H1 (cell line): ENCODE results near the gene MDK. TPM values are rescaled to one million over a fixed set of nuclear protein-coding genes. Genes with fewer than 3 reads are reported as not detected.

Experiments
- CTCF ChIA-PET: fragments of 300-600 bp; sonication (Branson Sonifier 250); formaldehyde crosslinking; loops from one replicate; lab custom pipeline; 2021; ENCODE audit not compliant: partially characterized antibody; lab: Charles Lee
- POLR2A ChIA-PET: fragments of 300-600 bp; sonication (Branson Sonifier 250); formaldehyde crosslinking; loops from one replicate; lab custom pipeline; 2021; ENCODE audit warnings: inconsistent platforms; ENCODE audit not compliant: partially characterized antibody; lab: Charles Lee
- DNase-seq, 2 experiments: peaks; one replicate each; pipeline versions ENCODE4 v3.0.0 to v3.0.0-alpha.2; 2010 to 2022; ENCODE audit warnings: low spot score in 2 of 2, low read depth in 1 of 2, mixed read lengths in 1 of 2
- FAIRE-seq: peaks from 2 replicates; lab custom pipeline; 2011; peaks lifted over from hg19 to GRCh38; lab: Jason Lieb, UNC
- H2AFZ ChIP-seq: 2 replicates; pipeline ENCODE4 v1.8.1; 2012; ENCODE audit warnings: low read length, inconsistent platforms
- H2AK5ac ChIP-seq: 2 replicates; pipeline ENCODE4 v1.6.1; 2013; ENCODE audit warnings: low read depth, low read length
- H2BK120ac ChIP-seq: replicated peaks from 2 replicates; pipeline ENCODE3; 2013; ENCODE audit warnings: low read depth, low read length, inconsistent platforms
- H2BK12ac ChIP-seq: 2 replicates; pipeline ENCODE4 v1.6.1; 2013; ENCODE audit warnings: low read depth, low read length
- H2BK15ac ChIP-seq: 2 replicates; pipeline ENCODE4 v1.6.1; 2013; ENCODE audit warnings: low read length
- H2BK20ac ChIP-seq: 2 replicates; pipeline ENCODE4 v1.6.1; 2013; ENCODE audit warnings: low read length
- H2BK5ac ChIP-seq: 2 replicates; pipeline ENCODE4 v1.6.1; 2013; ENCODE audit warnings: low read depth, low read length
- H3K14ac ChIP-seq: 2 replicates; pipeline ENCODE4 v1.6.1; 2013; ENCODE audit warnings: inconsistent platforms; ENCODE audit not compliant: insufficient read length
- H3K18ac ChIP-seq: 2 replicates; pipeline ENCODE4 v1.6.1; 2013; ENCODE audit warnings: low read length; ENCODE audit errors: extremely low read depth
- H3K23ac ChIP-seq: 2 replicates; pipeline ENCODE4 v1.6.1; 2013; ENCODE audit warnings: inconsistent platforms; ENCODE audit not compliant: insufficient read length
- H3K23me2 ChIP-seq: 2 replicates; pipeline ENCODE4 v1.6.1; 2013; ENCODE audit warnings: low read depth, low read length
- H3K27ac ChIP-seq: 2 replicates; pipeline ENCODE4 v1.6.1; 2011; ENCODE audit warnings: low read depth, low read length, inconsistent platforms
- H3K27me3 ChIP-seq, 4 experiments: replicated peaks in 1 of 4; 1 replicate in 1 of 4; 2 replicates in 3 of 4; pipeline versions ENCODE4 v1.6.1 to v1.8.1; 2011 to 2013; ENCODE audit warnings: low read length in 3 of 4, mild to moderate bottlenecking in 3 of 4, inconsistent platforms in 2 of 4, mixed read lengths in 2 of 4, moderate library complexity in 1 of 4; ENCODE audit not compliant: control insufficient read depth in 3 of 4, insufficient read depth in 3 of 4; ENCODE audit errors: extremely low read depth in 1 of 4
- H3K36me3 ChIP-seq, 4 experiments: 2 replicates each; pipeline versions ENCODE4 v1.6.1 to v1.8.1; 2011 to 2013; ENCODE audit warnings: mild to moderate bottlenecking in 4 of 4, low read length in 3 of 4, moderate library complexity in 2 of 4, control low read depth in 1 of 4, inconsistent platforms in 1 of 4; ENCODE audit not compliant: insufficient read depth in 4 of 4, control insufficient read depth in 2 of 4
- H3K4ac ChIP-seq: replicated peaks from 2 replicates; pipeline ENCODE3; 2013; ENCODE audit warnings: low read length, low read depth, mixed read lengths, inconsistent platforms; ENCODE audit not compliant: insufficient read length
- H3K4me1 ChIP-seq, 4 experiments: replicated peaks in 1 of 4; 1 replicate in 1 of 4; 2 replicates in 3 of 4; pipeline versions ENCODE4 v1.6.1 to v1.8.1; 2011 to 2013; ENCODE audit warnings: low read length in 3 of 4, inconsistent platforms in 2 of 4, mixed read lengths in 1 of 4; ENCODE audit not compliant: insufficient read depth in 4 of 4, control insufficient read depth in 3 of 4
- H3K4me2 ChIP-seq, 2 experiments: 2 replicates each; pipeline versions ENCODE4 v1.6.1 to v1.8.1; 2011 to 2013; ENCODE audit warnings: low read depth in 2 of 2, low read length in 2 of 2, control low read depth in 1 of 2, inconsistent platforms in 1 of 2, mild to moderate bottlenecking in 1 of 2; ENCODE audit not compliant: insufficient read depth in 1 of 2
- H3K4me3 ChIP-seq, 4 experiments: fragments of 200-600, 300-600 bp in 1 of 4; sonication (generic), shearing (Covaris generic), sonication (Bioruptor Twin) in 1 of 4; 2 replicates each; pipeline versions ENCODE4 v1.5.1 to v1.8.1; 2011 to 2016; ENCODE audit warnings: low read length in 4 of 4, low read depth in 3 of 4, control low read depth in 2 of 4, inconsistent platforms in 2 of 4, mild to moderate bottlenecking in 2 of 4, mixed read lengths in 1 of 4, moderate library complexity in 1 of 4; ENCODE audit not compliant: insufficient read depth in 2 of 4; ENCODE audit errors: extremely low read depth in 1 of 4
- H3K56ac ChIP-seq: replicated peaks from 2 replicates; pipeline ENCODE3; 2013; ENCODE audit warnings: low read depth, mild to moderate bottlenecking, mixed read lengths, low read length, inconsistent platforms; ENCODE audit not compliant: insufficient read length
- H3K79me1 ChIP-seq: 2 replicates; pipeline ENCODE4 v1.6.1; 2013; ENCODE audit warnings: low read depth, low read length, control low read depth
- H3K79me2 ChIP-seq, 2 experiments: 2 replicates each; pipeline versions ENCODE4 v1.6.1 to v1.8.1; 2012 to 2013; ENCODE audit warnings: low read length in 2 of 2, mild to moderate bottlenecking in 2 of 2, inconsistent platforms in 1 of 2; ENCODE audit not compliant: insufficient read depth in 2 of 2, control insufficient read depth in 1 of 2
- H3K9ac ChIP-seq, 4 experiments: replicated peaks in 1 of 4; 1 replicate in 1 of 4; 2 replicates in 3 of 4; pipeline versions ENCODE4 v1.6.1 to v1.8.1; 2011 to 2013; ENCODE audit warnings: low read depth in 3 of 4, low read length in 3 of 4, control low read depth in 2 of 4, mild to moderate bottlenecking in 2 of 4, moderate library complexity in 2 of 4, inconsistent platforms in 1 of 4; ENCODE audit errors: extremely low read depth in 1 of 4
- H3K9me3 ChIP-seq, 2 experiments: 2 replicates each; pipeline versions ENCODE4 v1.6.1 to v1.8.1; 2012 to 2013; ENCODE audit warnings: mild to moderate bottlenecking in 2 of 2, moderate library complexity in 2 of 2, control low read depth in 1 of 2, inconsistent platforms in 1 of 2, low read depth in 1 of 2, low read length in 1 of 2, mixed read lengths in 1 of 2; ENCODE audit not compliant: insufficient read depth in 2 of 2
- H4K20me1 ChIP-seq, 2 experiments: replicated peaks in 1 of 2; 2 replicates each; pipeline versions ENCODE3 to v1.8.1; 2011 to 2013; ENCODE audit warnings: inconsistent platforms in 2 of 2, low read length in 2 of 2, mild to moderate bottlenecking in 1 of 2; ENCODE audit not compliant: insufficient read depth in 2 of 2, control insufficient read depth in 1 of 2
- H4K5ac ChIP-seq: 2 replicates; pipeline ENCODE4 v1.6.1; 2013; ENCODE audit warnings: low read length, low read depth, mixed read lengths, inconsistent platforms; ENCODE audit not compliant: insufficient read length
- H4K8ac ChIP-seq: 2 replicates; pipeline ENCODE4 v1.8.0; 2013; ENCODE audit warnings: mild to moderate bottlenecking, moderate library complexity, low read length, inconsistent platforms; ENCODE audit not compliant: insufficient read depth; ENCODE audit errors: extremely low read depth
- H4K91ac ChIP-seq: replicated peaks from 2 replicates; pipeline ENCODE3; 2013; ENCODE audit warnings: low read length, mixed read lengths, inconsistent platforms; ENCODE audit not compliant: insufficient read length
- BCL11A ChIP-seq, 2 experiments: IDR thresholded peaks; one replicate each; pipeline ENCODE4 v1.6.1; 2011; ENCODE audit warnings: low read depth in 2 of 2, low read length in 2 of 2, mild to moderate bottlenecking in 2 of 2
- CEBPB ChIP-seq: IDR thresholded peaks from 2 replicates; pipeline ENCODE4 v1.6.1; 2012; ENCODE audit warnings: low read depth, low read length
- JUN ChIP-seq: IDR thresholded peaks from 2 replicates; pipeline ENCODE4 v1.6.1; 2011; ENCODE audit warnings: low read depth, mild to moderate bottlenecking, improper control_type of control experiment, low read length
- TCF12 ChIP-seq: IDR thresholded peaks from 2 replicates; pipeline ENCODE4 v1.6.1; 2011; ENCODE audit warnings: low read depth, mild to moderate bottlenecking, low read length
- WGBS, 2 experiments: shearing (Covaris generic) in 1 of 2; methylation state at CpG; one replicate each; pipeline versions ENCODE4 v1.1.6 to v1.1.7; 2013 to 2015; ENCODE audit warnings: low lambda C conversion rate in 2 of 2, mixed read lengths in 2 of 2, inconsistent platforms in 1 of 2, low coverage in 1 of 2, missing lambda C conversion rate in 1 of 2; ENCODE audit not compliant: insufficient replicate concordance in 2 of 2, insufficient coverage in 1 of 2, insufficient read length in 1 of 2; ENCODE audit errors: extremely low coverage in 1 of 2, missing lambda C conversion rate in 1 of 2; 5-methylcytosine and 5-hydroxymethylcytosine counted together
- polyA plus RNA-seq, 7 experiments: library from polyadenylated mRNA; depleted of rRNA in 3 of 7; stranded (reverse) in 5 of 7; unstranded in 2 of 7; fragments of >200 nt in 5 of 7; fragments of 200-250 nt in 2 of 7; gene quantifications; 1 replicate in 5 of 7; 2 replicates in 1 of 7; 4 replicates in 1 of 7; pipeline versions ENCODE4 v1.2.1 to v1.2.3, GENCODE V29; 2011 to 2013; ENCODE audit warnings: missing spikeins in 2 of 7, mixed read lengths in 2 of 7
- total RNA-seq: library from RNA; stranded (reverse); fragmentation: NEBNext Ultra II Directional; extraction: Animal tissue kit (Norgen Biotek cat#: 25700); gene quantifications from 2 replicates; pipeline ENCODE4 v1.2.1, GENCODE V29; 2021
- TF ChIP-seq, protein P1 (sequence below), 3 experiments: IDR thresholded peaks; 1 replicate in 2 of 3; 2 replicates in 1 of 3; pipeline versions ENCODE4 v1.5.1 to v1.6.1; 2011; ENCODE audit warnings: low read length in 3 of 3, mild to moderate bottlenecking in 3 of 3, inconsistent platforms in 2 of 3, low read depth in 1 of 3, moderate library complexity in 1 of 3; ENCODE audit not compliant: insufficient read depth in 1 of 3; ENCODE audit errors: control extremely low read depth in 1 of 3

Gene MDK
- total and polyA plus RNA-seq, 2 of the 8 experiments (the other 6 are each of a cell fraction or from before 2014, with no cell fraction given), result 309 to 606 TPM

DNA sequence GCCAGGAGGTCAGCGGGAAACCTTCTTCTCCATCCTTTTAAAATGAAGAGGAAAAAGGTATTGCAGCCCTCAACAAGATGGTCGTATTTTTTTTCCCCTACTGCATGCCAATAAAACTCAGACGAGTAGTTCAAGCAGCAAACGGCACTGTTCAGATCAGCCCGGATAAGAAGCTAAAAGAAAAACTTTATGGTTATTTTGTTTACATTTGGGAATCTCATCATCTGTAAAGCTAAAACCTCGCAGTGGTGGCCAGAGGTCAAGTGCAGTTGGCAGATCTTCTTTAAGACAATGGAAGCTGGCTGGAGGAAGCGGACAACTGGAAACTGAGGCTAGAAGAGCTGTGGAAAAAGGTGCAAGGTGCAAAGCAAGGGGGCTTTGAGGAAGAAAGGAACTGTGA is 41.1 kb downstream of the MDK start:
- H2BK12ac ChIP-seq, result no peak overlapping the region
- H2AK5ac ChIP-seq, result no peak overlapping the region
- no peak overlapping the region for H3K4me2 ChIP-seq
- no peak overlapping the region for H4K5ac ChIP-seq
- H2BK15ac ChIP-seq, result no peak overlapping the region
- H4K8ac ChIP-seq, result no peak overlapping the region
- H2BK5ac ChIP-seq, result no peak overlapping the region
- 83% methylated on average over 7 of the region's 7 CpGs; no CpG with 5 or more reads in 1 of the 2 experiments for WGBS, 2 experiments
- TF ChIP-seq TCF12, result no peak
- TF ChIP-seq, protein P1, sequence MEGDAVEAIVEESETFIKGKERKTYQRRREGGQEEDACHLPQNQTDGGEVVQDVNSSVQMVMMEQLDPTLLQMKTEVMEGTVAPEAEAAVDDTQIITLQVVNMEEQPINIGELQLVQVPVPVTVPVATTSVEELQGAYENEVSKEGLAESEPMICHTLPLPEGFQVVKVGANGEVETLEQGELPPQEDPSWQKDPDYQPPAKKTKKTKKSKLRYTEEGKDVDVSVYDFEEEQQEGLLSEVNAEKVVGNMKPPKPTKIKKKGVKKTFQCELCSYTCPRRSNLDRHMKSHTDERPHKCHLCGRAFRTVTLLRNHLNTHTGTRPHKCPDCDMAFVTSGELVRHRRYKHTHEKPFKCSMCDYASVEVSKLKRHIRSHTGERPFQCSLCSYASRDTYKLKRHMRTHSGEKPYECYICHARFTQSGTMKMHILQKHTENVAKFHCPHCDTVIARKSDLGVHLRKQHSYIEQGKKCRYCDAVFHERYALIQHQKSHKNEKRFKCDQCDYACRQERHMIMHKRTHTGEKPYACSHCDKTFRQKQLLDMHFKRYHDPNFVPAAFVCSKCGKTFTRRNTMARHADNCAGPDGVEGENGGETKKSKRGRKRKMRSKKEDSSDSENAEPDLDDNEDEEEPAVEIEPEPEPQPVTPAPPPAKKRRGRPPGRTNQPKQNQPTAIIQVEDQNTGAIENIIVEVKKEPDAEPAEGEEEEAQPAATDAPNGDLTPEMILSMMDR (IDR thresholded peaks at IDR 0.05; ENCODE audit: control extremely low read depth in 1 of 3, insufficient read depth in 1 of 3, low read depth in 1 of 3, low read length in 3 of 3), result no peak
- no peak for TF ChIP-seq CEBPB
- no peak for TF ChIP-seq JUN
- TF ChIP-seq BCL11A (IDR thresholded peaks at IDR 0.05; ENCODE audit: low read depth in 2 of 2, low read length in 2 of 2), result no peak
- ChIA-PET POLR2A (no interaction called here), CTCF (interaction anchor here (0.6 to 2.4 kb wide), 5 partner anchors 9 to 1303 kb away, joined by 3 to 18 read pairs (median 4); no protein-coding TSS in a partner anchor)
- no peak overlapping the region for H2BK120ac ChIP-seq
- H3K27me3 ChIP-seq, result no peaks in the 10 kb centered on the region
- H3K14ac ChIP-seq, result no peak overlapping the region
- no peak overlapping the region for H2AFZ ChIP-seq
- no peaks in the 10 kb centered on the region for H3K23me2 ChIP-seq
- no peak overlapping the region for H3K56ac ChIP-seq
- no peak overlapping the region for H3K27ac ChIP-seq
- peaks cover 0 to 3% (median 1%) of the 10 kb centered on the region in 4 experiments; a peak in 3 of 8 replicates for H3K36me3 ChIP-seq
- no peak overlapping the region for H3K23ac ChIP-seq
- no peak overlapping the region for H2BK20ac ChIP-seq
- H3K4ac ChIP-seq, result no peak overlapping the region
- H3K9me3 ChIP-seq, result no peaks in the 10 kb centered on the region
- DNase-seq, result no peak
- no peak overlapping the region for H3K18ac ChIP-seq
- no peaks in the 10 kb centered on the region for H3K79me1 ChIP-seq
- peaks cover 0 to 5% (median 1%) of the 10 kb centered on the region in 4 experiments; a peak in 3 of 7 replicates for H3K4me1 ChIP-seq
- H3K4me3 ChIP-seq, result no peak overlapping the region
- H4K20me1 ChIP-seq, result peaks cover 0 to 5% of the 10 kb centered on the region in 2 experiments
- H3K79me2 ChIP-seq, result no peaks in the 10 kb centered on the region
- FAIRE-seq, result no peak
- H3K9ac ChIP-seq, result no peak overlapping the region
- H4K91ac ChIP-seq, result no peak overlapping the region
